GM12865 (cell line): ENCODE measurements around the gene KLK2.

Experiments used
- DNase-seq: peaks from one replicate; pipeline ENCODE4 v3.0.0; 2010; ENCODE audit warnings: low read depth
- H3K4me3 ChIP-seq: 2 replicates; pipeline ENCODE4 v1.5.1; 2011; ENCODE audit warnings: mild to moderate bottlenecking, low read depth, low read length, control low read depth
- CTCF ChIP-seq: IDR thresholded peaks from 2 replicates; pipeline ENCODE4 v1.5.1; 2011; ENCODE audit warnings: low read length, control low read depth, low read depth, inconsistent platforms; ENCODE audit not compliant: insufficient read depth; ENCODE audit errors: missing control alignments

Gene KLK2

GRCh38 chr19:50833117-50833801 is 40.0 kb upstream of the KLK2 start, which contains the start of gene KLK15:
Gene KLK15, minus strand, starts transcription at chr19:50833574. Its CDS starts 2,082 bp downstream, at chr19:50831492.
- TF ChIP-seq CTCF: no peak
- no peak within 1 kb of the TSS for H3K4me3 ChIP-seq
- no peak for DNase-seq

GRCh38 chr19:50833802-50834167 is 39.5 kb upstream of the KLK2 start:
- no peak for TF ChIP-seq CTCF
- H3K4me3 ChIP-seq: no peak overlapping the region
- no peak for DNase-seq

- no peak for DNase-seq
- TF ChIP-seq CTCF: no peak
- H3K4me3 ChIP-seq: peak overlapping the region; percentile 71
These were observed 38.0 kb upstream of the KLK2 start for GRCh38 chr19:50835103-50835784.

- peak overlapping the region; percentile 71 for H3K4me3 ChIP-seq
- no peak for TF ChIP-seq CTCF
- DNase-seq: peak; percentile 82
These were observed 37.3 kb upstream of the KLK2 start for GRCh38 chr19:50835785-50836542.

GRCh38 chr19:50836543-50837195 is 36.6 kb upstream of the KLK2 start:
- no peak for TF ChIP-seq CTCF
- no peak for DNase-seq
- no peak overlapping the region; the same call in 1 of the 2 replicates for H3K4me3 ChIP-seq

GRCh38 chr19:50837300-50837699 is 35.9 kb upstream of the KLK2 start:
- no peak for TF ChIP-seq CTCF
- no peak overlapping the region for H3K4me3 ChIP-seq
- no peak for DNase-seq
